Liver (tissue), 9 donors: ENCODE data around the gene CCDC50. TPM values are rescaled to one million over a fixed set of nuclear protein-coding genes. Genes with fewer than 3 reads are reported as not detected.

ENCODE experiments used
- DNase-seq: peaks from one replicate; pipeline ENCODE4 v3.0.0-alpha.2; 2017; ENCODE audit warnings: low spot score
- H3K27ac ChIP-seq, 2 donors: one replicate each; pipeline ENCODE4 v1.7.0; 2013; ENCODE audit warnings: inconsistent platforms in 2 of 2, low read length in 2 of 2, control low read depth in 1 of 2, low read depth in 1 of 2, mild to moderate bottlenecking in 1 of 2
- H3K27me3 ChIP-seq, 4 donors: one replicate each; pipeline versions ENCODE4 v1.6.1 to v1.7.0; 2013; ENCODE audit warnings: low read length in 3 of 4, inconsistent platforms in 1 of 4, mild to moderate bottlenecking in 1 of 4, moderate library complexity in 1 of 4; ENCODE audit not compliant: control insufficient read depth in 4 of 4, insufficient read depth in 4 of 4
- H3K36me3 ChIP-seq, 4 donors: one replicate each; pipeline versions ENCODE4 v1.6.1 to v1.7.0; 2013; ENCODE audit warnings: low read length in 3 of 4, mild to moderate bottlenecking in 3 of 4, low read depth in 1 of 4, moderate library complexity in 1 of 4; ENCODE audit not compliant: control insufficient read depth in 4 of 4, insufficient read depth in 3 of 4
- H3K4me1 ChIP-seq, 4 donors: one replicate each; pipeline versions ENCODE4 v1.6.1 to v1.7.0; 2013; ENCODE audit warnings: low read length in 3 of 4, mild to moderate bottlenecking in 3 of 4, moderate library complexity in 1 of 4; ENCODE audit not compliant: control insufficient read depth in 4 of 4, insufficient read depth in 4 of 4
- H3K4me3 ChIP-seq, 3 donors: one replicate each; pipeline versions ENCODE4 v1.6.1 to v1.7.0; 2013; ENCODE audit warnings: low read length in 3 of 3, control low read depth in 1 of 3, low read depth in 1 of 3, mild to moderate bottlenecking in 1 of 3
- H3K9ac ChIP-seq, 2 donors: one replicate each; pipeline ENCODE4 v1.7.0; 2013; ENCODE audit warnings: low read length in 2 of 2, mild to moderate bottlenecking in 2 of 2, moderate library complexity in 2 of 2, control low read depth in 1 of 2, low read depth in 1 of 2
- H3K9me3 ChIP-seq, 4 donors: one replicate each; pipeline versions ENCODE4 v1.6.1 to v1.7.0; 2013; ENCODE audit warnings: low read length in 3 of 4; ENCODE audit not compliant: control insufficient read depth in 4 of 4
- CTCF ChIP-seq: fragments of 150-350 bp; IDR thresholded peaks from 2 replicates; pipeline ENCODE4 v1.5.1; 2017; ENCODE audit warnings: improper control_type of control experiment, low read depth, low read length; ENCODE audit not compliant: missing input control
- EGR1 ChIP-seq, 2 donors: IDR thresholded peaks; 2 replicates each; pipeline ENCODE4 v1.6.1; 2016 to 2018; ENCODE audit warnings: antibody characterized with exemption in 2 of 2, low read depth in 2 of 2
- FOXA1 ChIP-seq: IDR thresholded peaks from 2 replicates; pipeline ENCODE4 v1.6.1; 2016; ENCODE audit warnings: antibody characterized with exemption
- FOXA2 ChIP-seq: IDR thresholded peaks from 2 replicates; pipeline ENCODE4 v1.6.1; 2016; ENCODE audit warnings: antibody characterized with exemption
- GABPA ChIP-seq, 2 donors: IDR thresholded peaks in 1 of 2; conservative IDR thresholded peaks in 1 of 2; 2 replicates each; pipeline ENCODE4 v1.6.1; 2016; ENCODE audit warnings: antibody characterized with exemption in 2 of 2, mild to moderate bottlenecking in 1 of 2, moderate library complexity in 1 of 2
- HNF4A ChIP-seq, 2 donors: conservative IDR thresholded peaks; 2 replicates each; pipeline ENCODE4 v1.6.1; 2016; ENCODE audit warnings: antibody characterized with exemption in 2 of 2, mild to moderate bottlenecking in 2 of 2
- HNF4G ChIP-seq: IDR thresholded peaks from 2 replicates; pipeline ENCODE4 v1.6.1; 2016; ENCODE audit warnings: antibody characterized with exemption
- JUND ChIP-seq, 2 donors: IDR thresholded peaks; 2 replicates each; pipeline ENCODE4 v1.6.1; 2016; ENCODE audit warnings: antibody characterized with exemption in 2 of 2
- NR2F2 ChIP-seq: IDR thresholded peaks from 2 replicates; pipeline ENCODE4 v1.6.1; 2016; ENCODE audit warnings: antibody characterized with exemption
- RAD21 ChIP-seq, 2 donors: IDR thresholded peaks; 2 replicates each; pipeline ENCODE4 v1.6.1; 2016; ENCODE audit warnings: antibody characterized with exemption in 2 of 2, mild to moderate bottlenecking in 2 of 2
- RXRA ChIP-seq, 2 donors: IDR thresholded peaks; 2 replicates each; pipeline ENCODE4 v1.6.1; 2017 to 2018; ENCODE audit warnings: antibody characterized with exemption in 2 of 2, mild to moderate bottlenecking in 1 of 2
- SP1 ChIP-seq: IDR thresholded peaks from 2 replicates; pipeline ENCODE4 v1.6.1; 2018; ENCODE audit warnings: antibody characterized with exemption, mild to moderate bottlenecking
- TAF1 ChIP-seq: conservative IDR thresholded peaks from 2 replicates; pipeline ENCODE4 v1.6.1; 2016; ENCODE audit warnings: antibody characterized with exemption, mild to moderate bottlenecking
- YY1 ChIP-seq: IDR thresholded peaks from 2 replicates; pipeline ENCODE4 v1.6.1; 2016; ENCODE audit warnings: antibody characterized with exemption, mild to moderate bottlenecking
- WGBS: extraction: QIAGEN DNeasy Blood & Tissue Kit; methylation state at CpG from one replicate; pipeline ENCODE4 v1.1.7; 2013; 5-methylcytosine and 5-hydroxymethylcytosine counted together
- polyA plus RNA-seq, 2 donors: library from polyadenylated mRNA; stranded (reverse) in 1 of 2; unstranded in 1 of 2; fragments of 200-250 nt in 1 of 2; fragments of >200 nt in 1 of 2; fragmentation: Nextera tagmentation in 1 of 2; extraction: Ambion mirVana in 1 of 2; gene quantifications; one replicate each; pipeline versions ENCODE4 v1.2.1 to v1.2.3, GENCODE V29; 2013 to 2015
- total RNA-seq, 2 donors: library from RNA; depleted of rRNA; stranded (reverse); fragments of >200 nt; gene quantifications; one replicate each; pipeline ENCODE4 v1.2.3, GENCODE V29; 2014
- TF ChIP-seq, protein P1 (sequence below): IDR thresholded peaks from 2 replicates; pipeline ENCODE4 v1.6.1; 2016; ENCODE audit warnings: antibody characterized with exemption
- TF ChIP-seq, protein P2 (sequence below): IDR thresholded peaks from 2 replicates; pipeline ENCODE4 v1.6.1; 2016; ENCODE audit warnings: antibody characterized with exemption
- TF ChIP-seq, protein P3 (sequence below): IDR thresholded peaks from 2 replicates; pipeline ENCODE4 v1.6.1; 2016; ENCODE audit warnings: antibody characterized with exemption
- TF ChIP-seq, protein P4 (sequence below): IDR thresholded peaks from 2 replicates; pipeline ENCODE4 v1.6.1; 2016; ENCODE audit warnings: antibody characterized with exemption, mild to moderate bottlenecking
- donor health status: healthy.
- donor health status: healthy.
- donor health status: healthy.
- donor health status: healthy.
- donor health status: healthy.

CCDC50 gene
- total and polyA plus RNA-seq, 4 donors: 15.4 to 69.0 (median 33.6) TPM

GRCh38 chr3:191339316-191339917 is 10.2 kb downstream of the CCDC50 start:
- Histone ChIP-seq H3K4me3 (no peak overlapping the region), H3K27me3 (no peaks in the 10 kb centered on the region), H3K9ac (no peak overlapping the region), H3K36me3 (no peaks in the 10 kb centered on the region), H3K27ac (no peak overlapping the region), H3K4me1 (peaks cover 6 to 34% (median 21%) of the 10 kb centered on the region in 4 donors), H3K9me3 (no peaks in the 10 kb centered on the region)
- no peak for DNase-seq
- TF ChIP-seq RAD21 (IDR thresholded peaks at IDR 0.05) (peak in 1 of 2 donors; percentile 17), TAF1 (no peak)
- 38% methylated on average over 3 of the region's 3 CpGs for WGBS

DNA sequence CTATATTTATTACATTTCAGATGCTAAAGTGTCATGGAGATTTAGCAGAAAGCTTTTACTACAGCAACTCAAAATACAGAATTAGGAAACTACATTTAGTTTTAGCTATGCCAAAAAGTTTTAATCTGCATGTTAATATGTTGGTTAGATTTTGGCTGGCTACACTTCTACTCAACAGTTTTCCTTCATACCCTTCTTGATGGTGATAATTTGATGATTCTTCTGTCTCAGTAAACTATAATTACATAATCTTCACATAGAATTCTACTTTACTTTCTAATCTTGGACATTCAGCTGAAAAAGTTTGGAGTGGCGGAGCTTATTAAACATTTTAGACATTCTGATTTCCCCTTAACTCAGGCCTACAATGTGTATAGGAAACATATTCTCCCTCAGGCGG is 11.2 kb downstream of the CCDC50 start:
- Histone ChIP-seq H3K27me3 (no peaks in the 10 kb centered on the region), H3K4me3 (no peak overlapping the region), H3K9me3 (no peaks in the 10 kb centered on the region), H3K4me1 (peaks cover 10 to 34% (median 20%) of the 10 kb centered on the region in 4 donors), H3K27ac (no peak overlapping the region), H3K36me3 (no peaks in the 10 kb centered on the region), H3K9ac (no peak overlapping the region)
- no peak for DNase-seq
- 97% methylated on average over 2 of the region's 2 CpGs for WGBS
- TF ChIP-seq YY1 (no peak), JUND (IDR thresholded peaks at IDR 0.05) (no peak), HNF4A (conservative IDR thresholded peaks at IDR 0.05) (no peak), FOXA2 (no peak), EGR1 (IDR thresholded peaks at IDR 0.05; ENCODE audit: low read depth in 2 of 2) (no peak), HNF4G (no peak), RAD21 (IDR thresholded peaks at IDR 0.05) (no peak), GABPA (IDR thresholded peaks at IDR 0.05 in 1 of 2, conservative IDR thresholded peaks at IDR 0.05 in 1 of 2) (no peak), NR2F2 (no peak), FOXA1 (no peak), CTCF (no peak), TAF1 (no peak), SP1 (no peak), RXRA (IDR thresholded peaks at IDR 0.05) (no peak)
- TF ChIP-seq, protein P1, sequence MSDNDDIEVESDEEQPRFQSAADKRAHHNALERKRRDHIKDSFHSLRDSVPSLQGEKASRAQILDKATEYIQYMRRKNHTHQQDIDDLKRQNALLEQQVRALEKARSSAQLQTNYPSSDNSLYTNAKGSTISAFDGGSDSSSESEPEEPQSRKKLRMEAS: no peak
- TF ChIP-seq, protein P2, sequence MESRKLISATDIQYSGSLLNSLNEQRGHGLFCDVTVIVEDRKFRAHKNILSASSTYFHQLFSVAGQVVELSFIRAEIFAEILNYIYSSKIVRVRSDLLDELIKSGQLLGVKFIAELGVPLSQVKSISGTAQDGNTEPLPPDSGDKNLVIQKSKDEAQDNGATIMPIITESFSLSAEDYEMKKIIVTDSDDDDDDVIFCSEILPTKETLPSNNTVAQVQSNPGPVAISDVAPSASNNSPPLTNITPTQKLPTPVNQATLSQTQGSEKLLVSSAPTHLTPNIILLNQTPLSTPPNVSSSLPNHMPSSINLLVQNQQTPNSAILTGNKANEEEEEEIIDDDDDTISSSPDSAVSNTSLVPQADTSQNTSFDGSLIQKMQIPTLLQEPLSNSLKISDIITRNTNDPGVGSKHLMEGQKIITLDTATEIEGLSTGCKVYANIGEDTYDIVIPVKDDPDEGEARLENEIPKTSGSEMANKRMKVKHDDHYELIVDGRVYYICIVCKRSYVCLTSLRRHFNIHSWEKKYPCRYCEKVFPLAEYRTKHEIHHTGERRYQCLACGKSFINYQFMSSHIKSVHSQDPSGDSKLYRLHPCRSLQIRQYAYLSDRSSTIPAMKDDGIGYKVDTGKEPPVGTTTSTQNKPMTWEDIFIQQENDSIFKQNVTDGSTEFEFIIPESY: no peak
- TF ChIP-seq, protein P3, sequence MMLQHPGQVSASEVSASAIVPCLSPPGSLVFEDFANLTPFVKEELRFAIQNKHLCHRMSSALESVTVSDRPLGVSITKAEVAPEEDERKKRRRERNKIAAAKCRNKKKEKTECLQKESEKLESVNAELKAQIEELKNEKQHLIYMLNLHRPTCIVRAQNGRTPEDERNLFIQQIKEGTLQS: no peak
- TF ChIP-seq, protein P4, sequence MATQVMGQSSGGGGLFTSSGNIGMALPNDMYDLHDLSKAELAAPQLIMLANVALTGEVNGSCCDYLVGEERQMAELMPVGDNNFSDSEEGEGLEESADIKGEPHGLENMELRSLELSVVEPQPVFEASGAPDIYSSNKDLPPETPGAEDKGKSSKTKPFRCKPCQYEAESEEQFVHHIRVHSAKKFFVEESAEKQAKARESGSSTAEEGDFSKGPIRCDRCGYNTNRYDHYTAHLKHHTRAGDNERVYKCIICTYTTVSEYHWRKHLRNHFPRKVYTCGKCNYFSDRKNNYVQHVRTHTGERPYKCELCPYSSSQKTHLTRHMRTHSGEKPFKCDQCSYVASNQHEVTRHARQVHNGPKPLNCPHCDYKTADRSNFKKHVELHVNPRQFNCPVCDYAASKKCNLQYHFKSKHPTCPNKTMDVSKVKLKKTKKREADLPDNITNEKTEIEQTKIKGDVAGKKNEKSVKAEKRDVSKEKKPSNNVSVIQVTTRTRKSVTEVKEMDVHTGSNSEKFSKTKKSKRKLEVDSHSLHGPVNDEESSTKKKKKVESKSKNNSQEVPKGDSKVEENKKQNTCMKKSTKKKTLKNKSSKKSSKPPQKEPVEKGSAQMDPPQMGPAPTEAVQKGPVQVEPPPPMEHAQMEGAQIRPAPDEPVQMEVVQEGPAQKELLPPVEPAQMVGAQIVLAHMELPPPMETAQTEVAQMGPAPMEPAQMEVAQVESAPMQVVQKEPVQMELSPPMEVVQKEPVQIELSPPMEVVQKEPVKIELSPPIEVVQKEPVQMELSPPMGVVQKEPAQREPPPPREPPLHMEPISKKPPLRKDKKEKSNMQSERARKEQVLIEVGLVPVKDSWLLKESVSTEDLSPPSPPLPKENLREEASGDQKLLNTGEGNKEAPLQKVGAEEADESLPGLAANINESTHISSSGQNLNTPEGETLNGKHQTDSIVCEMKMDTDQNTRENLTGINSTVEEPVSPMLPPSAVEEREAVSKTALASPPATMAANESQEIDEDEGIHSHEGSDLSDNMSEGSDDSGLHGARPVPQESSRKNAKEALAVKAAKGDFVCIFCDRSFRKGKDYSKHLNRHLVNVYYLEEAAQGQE: no peak
